K562 (cell line): ENCODE data around the gene TRIM32. TPM values are rescaled to one million over a fixed set of nuclear protein-coding genes. Genes with fewer than 3 reads are reported as not detected.

Source experiments
- DIDO1 ChIP-seq: fragments of 450-650 bp; IDR thresholded peaks from 2 replicates; pipeline ENCODE4 v1.6.1; 2016; ENCODE audit warnings: low read depth, missing biosample characterization, missing genetic modification characterization
- E4F1 ChIP-seq: fragments of 250-450 bp; sonication (Bioruptor Pico); IDR thresholded peaks from 2 replicates; pipeline ENCODE4 v1.5.0; 2021; ENCODE audit warnings: mild to moderate bottlenecking, borderline replicate concordance
- MTA2 ChIP-seq: fragments of 450-650 bp; IDR thresholded peaks from 2 replicates; pipeline ENCODE4 v1.6.1; 2016; ENCODE audit warnings: low read depth
- polyA plus RNA-seq, 8 experiments: library from polyadenylated mRNA; depleted of rRNA in 4 of 8; stranded (reverse) in 5 of 8; unstranded in 3 of 8; fragments of >200 nt; fragmentation: Nextera tagmentation in 2 of 8; fragmentation: Illumina TruSeq in 1 of 8; extraction: Ambion mirVana in 2 of 8; extraction: Trizol in 1 of 8; gene quantifications; 2 replicates each; pipeline versions ENCODE4 v1.2.1 to v1.2.3, GENCODE V29; 2011 to 2014; ENCODE audit warnings: inconsistent platforms in 1 of 8, missing spikeins in 1 of 8
- total RNA-seq, 7 experiments: library from RNA; depleted of rRNA in 6 of 7; stranded (reverse); fragments of >200 nt in 6 of 7; fragmentation: Illumina TruSeq in 2 of 7; extraction: Trizol in 2 of 7; gene quantifications; 2 replicates each; pipeline versions ENCODE4 v1.2.1 to v1.2.3, GENCODE V29; 2011 to 2021; ENCODE audit warnings: low replicate concordance in 1 of 7
- TF ChIP-seq, protein P1 (sequence below): sonication (generic); formaldehyde crosslinking; IDR thresholded peaks from 2 replicates; pipeline ENCODE4 v1.8.0; 2022; ENCODE audit warnings: missing genetic modification reagents, mild to moderate bottlenecking, borderline replicate concordance
- TF ChIP-seq, protein P2 (sequence below): conservative IDR thresholded peaks from 2 replicates; pipeline ENCODE4 v1.6.1; 2011; ENCODE audit warnings: low read depth, mild to moderate bottlenecking, low read length; ENCODE audit not compliant: control insufficient read depth

The TRIM32 gene
- total and polyA plus RNA-seq, 9 of the 15 experiments (the other 6 are each of a cell fraction or from before 2014, with no cell fraction given), result 3.5 to 9.4 (median 5.9) TPM

DNA sequence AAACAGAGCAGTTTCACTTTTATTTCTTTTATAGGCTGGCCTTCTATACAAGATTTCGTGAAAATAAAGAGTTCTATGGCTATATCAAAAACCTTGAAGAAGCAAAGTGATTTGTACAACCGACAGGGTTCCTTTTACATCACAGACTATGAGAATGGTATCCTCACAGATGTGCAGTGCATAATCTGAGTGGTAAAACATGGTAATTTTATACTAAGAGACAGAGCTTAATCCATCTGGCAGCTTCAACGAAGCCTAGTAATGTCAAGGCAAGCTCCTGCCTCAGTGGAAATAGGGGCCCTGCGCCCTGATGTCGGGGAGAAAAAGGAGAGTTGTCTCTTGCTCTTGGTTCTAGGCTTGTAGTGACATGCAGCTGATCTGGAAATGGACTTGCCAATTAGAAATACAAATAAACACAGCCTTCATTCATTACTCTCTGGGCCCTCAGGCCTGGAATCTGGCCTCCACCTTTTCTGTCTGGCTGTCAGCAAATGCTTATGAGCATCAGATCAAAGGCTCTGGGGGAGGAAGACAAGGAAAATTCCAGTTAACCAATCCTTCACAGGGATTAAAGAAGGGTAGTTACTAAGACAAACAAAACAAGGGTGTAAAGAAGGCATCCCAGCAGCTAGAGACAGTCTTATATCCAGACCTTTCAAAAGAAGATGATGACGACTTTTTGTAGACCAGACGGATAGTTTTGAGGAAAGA, 33.6 kb upstream of the TRIM32 start (continued):
- TF ChIP-seq E4F1, result no peak
- no peak for TF ChIP-seq MTA2
- TF ChIP-seq, protein P1, sequence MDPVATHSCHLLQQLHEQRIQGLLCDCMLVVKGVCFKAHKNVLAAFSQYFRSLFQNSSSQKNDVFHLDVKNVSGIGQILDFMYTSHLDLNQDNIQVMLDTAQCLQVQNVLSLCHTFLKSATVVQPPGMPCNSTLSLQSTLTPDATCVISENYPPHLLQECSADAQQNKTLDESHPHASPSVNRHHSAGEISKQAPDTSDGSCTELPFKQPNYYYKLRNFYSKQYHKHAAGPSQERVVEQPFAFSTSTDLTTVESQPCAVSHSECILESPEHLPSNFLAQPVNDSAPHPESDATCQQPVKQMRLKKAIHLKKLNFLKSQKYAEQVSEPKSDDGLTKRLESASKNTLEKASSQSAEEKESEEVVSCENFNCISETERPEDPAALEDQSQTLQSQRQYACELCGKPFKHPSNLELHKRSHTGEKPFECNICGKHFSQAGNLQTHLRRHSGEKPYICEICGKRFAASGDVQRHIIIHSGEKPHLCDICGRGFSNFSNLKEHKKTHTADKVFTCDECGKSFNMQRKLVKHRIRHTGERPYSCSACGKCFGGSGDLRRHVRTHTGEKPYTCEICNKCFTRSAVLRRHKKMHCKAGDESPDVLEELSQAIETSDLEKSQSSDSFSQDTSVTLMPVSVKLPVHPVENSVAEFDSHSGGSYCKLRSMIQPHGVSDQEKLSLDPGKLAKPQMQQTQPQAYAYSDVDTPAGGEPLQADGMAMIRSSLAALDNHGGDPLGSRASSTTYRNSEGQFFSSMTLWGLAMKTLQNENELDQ, result no peak
- TF ChIP-seq, protein P2, sequence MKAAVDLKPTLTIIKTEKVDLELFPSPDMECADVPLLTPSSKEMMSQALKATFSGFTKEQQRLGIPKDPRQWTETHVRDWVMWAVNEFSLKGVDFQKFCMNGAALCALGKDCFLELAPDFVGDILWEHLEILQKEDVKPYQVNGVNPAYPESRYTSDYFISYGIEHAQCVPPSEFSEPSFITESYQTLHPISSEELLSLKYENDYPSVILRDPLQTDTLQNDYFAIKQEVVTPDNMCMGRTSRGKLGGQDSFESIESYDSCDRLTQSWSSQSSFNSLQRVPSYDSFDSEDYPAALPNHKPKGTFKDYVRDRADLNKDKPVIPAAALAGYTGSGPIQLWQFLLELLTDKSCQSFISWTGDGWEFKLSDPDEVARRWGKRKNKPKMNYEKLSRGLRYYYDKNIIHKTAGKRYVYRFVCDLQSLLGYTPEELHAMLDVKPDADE, result no peak
- no peak for TF ChIP-seq DIDO1 (tag)
